D341Med (cell line): ENCODE measurements around the gene MAPRE2.

Experiments used
- DNase-seq: peaks from one replicate; pipeline ENCODE4 v3.0.0; 2012; ENCODE audit warnings: low spot score

The MAPRE2 gene

DNA sequence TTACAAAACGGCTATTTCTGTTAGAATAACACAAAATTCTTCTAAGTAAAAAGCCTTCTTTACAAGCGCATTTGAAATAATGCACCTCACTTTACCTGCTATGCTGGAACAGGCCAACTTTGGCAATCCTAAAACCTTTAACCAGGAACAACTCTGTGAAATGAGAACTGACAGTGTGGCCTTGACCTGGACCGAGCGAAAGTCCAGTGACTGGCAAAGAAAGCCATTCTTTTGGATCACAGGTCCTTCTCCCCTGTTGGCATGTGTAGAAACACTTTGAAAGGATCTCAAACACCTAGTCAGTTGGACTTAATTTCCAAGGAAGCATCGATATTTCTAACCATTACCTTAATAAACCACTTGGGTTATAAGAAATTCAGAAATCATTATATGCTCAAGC is 21.2 kb downstream of the MAPRE2 start:
- DNase-seq, result no peak

DNA sequence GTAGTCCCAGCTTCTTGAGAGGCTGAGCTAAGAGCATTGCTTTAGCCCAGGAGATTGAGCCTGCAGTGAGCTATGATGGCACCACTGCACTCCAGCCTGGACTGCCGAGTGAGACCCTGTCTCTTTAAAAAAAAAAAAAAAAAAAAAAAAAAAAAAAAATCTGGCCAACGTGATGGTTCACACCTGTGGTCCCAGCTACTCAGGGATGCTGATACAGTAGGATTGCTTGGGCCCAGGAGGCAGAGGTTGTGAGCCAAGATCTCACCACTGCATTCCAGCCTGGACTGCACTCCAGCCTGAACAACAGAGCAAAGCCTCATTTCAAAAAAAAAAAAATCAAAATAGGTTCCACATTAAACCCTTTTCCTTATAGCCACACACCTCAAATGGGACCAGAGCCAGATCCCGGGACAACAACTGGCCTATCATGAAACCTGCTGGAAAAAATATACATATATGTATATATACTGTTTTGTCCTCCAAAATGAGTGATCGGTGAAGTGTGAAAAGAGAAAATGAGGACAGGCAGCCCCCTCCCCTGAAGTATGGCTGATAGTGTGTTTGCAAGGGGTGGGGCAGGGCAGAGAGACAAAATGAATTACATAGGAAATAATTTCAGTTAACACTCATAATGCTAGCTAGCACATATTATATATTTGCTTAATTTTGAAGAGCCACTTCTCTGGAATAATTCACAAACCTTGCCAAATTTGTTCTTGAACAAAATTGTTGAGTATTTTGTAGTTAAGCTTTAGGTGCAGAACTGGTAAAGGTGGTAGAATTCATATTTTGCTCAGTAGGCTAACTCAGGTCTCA is 22.9 kb downstream of the MAPRE2 start:
- no peak for DNase-seq

DNA sequence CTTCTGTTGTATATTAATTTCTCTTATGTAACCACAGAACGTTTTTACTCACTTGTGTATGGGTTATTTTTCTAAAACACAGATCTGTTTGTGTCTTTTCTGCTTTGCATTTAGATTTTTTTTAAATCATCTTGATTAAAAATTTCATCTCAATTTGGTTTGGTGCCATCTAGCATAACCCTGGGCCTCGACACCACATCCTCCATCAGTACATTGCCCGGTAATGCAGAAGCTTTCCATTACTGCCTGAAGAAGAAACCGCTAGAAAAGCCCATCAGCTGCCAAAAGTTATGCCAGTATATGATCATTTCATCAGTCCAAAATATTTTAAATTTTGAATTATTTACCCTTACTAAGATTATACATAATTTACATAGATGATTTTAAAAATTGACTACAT is 26.2 kb downstream of the MAPRE2 start:
- no peak for DNase-seq

DNA sequence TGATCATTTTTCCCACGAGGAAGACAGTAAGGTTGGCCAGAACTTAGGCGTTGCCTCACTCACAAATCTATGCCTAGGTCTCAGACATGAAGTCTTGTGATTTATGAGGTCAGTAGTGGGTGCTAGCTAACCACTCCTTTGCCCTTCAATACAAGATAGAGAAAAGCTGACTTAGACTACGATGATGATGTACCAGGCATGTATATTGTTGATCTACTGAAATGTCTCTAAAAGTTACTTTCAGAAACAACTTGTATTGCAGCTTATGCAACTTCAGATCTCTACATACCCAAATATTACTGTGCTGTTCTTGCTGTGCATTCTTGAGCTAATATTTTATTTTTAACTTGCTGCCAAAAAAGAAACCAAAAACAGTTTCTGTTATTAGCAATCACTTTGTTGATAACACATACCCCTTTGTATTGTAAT is 30.6 kb downstream of the MAPRE2 start:
- DNase-seq, result no peak

DNA sequence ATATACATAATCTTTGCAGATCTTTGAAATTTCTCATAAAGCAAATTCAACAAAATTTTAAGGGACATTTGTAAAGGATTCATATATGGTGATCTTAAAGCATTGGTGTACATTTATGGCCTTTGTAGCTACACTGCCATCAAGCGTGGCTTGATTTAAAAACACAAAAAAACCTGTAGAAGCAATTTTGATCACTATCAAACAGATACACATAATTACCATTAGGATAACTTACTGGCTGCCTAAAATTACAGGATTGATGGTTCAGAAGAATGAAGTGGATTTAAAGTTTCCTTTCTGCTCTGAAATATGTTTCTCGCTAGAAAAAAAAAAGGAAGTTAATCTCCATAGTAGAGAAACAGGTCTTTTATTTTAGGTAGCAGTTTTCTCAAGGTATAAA is 31.4 kb downstream of the MAPRE2 start:
- no peak for DNase-seq

DNA sequence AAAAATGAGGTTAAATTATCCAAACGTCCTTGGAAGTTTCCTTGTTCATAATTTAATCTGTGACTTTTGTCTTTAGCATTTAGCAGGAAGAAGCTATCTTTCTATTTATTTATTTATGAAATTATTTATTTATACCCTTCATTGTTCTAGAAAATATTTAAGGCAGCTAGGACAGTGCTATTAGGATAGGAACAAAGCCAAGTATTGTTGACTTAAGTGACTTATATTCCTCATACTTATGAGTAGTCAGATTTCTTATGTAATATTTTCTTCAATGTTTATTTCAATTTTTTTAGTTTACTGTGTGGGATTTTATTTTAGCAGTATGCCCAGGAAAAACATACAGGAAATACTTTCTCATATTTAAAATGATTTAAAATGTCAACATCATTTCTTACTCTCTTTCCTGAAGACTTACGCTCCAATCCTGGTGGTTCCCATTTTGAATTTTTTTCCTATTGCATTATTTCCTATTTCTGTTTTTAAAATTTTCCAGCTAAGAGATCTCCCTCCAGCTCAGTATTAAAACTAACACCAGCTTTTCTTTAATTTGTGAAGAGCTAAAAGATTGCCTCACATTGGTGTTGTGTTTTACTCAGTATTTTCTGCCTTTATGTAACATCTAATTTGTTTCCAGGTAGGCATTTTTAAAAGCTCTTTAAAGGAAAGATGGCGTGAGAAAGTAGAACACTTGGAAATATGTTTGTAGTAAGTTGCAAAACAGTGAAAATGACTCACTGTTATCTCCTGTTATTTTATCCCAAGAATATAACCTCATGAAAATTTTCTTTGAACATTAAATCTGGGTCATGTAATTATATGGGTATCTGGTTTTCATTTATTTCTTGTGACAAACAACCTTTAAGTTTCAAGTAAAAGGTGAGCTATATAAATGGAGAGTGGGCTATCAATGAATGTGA is 32.2 kb downstream of the MAPRE2 start:
- no peak for DNase-seq

DNA sequence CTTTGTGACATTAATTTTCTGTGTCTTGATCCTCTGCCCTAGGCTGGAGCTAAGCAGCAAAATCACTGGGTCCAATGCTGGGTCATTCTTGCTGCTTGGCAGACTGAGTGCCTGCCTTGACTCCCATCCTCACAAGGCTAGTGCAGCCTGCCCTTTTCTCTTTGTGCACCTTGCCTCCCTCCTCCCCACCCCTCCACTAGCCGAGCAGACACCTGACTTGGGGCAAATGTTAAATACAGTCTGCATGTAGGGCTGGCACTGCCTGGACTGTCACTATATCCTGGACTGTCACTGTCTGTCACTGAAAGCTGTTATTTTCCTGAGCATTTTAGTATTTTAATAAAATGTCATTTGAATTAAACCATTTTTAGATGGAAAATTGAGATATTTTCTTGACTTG is 33.4 kb downstream of the MAPRE2 start:
- no peak for DNase-seq

DNA sequence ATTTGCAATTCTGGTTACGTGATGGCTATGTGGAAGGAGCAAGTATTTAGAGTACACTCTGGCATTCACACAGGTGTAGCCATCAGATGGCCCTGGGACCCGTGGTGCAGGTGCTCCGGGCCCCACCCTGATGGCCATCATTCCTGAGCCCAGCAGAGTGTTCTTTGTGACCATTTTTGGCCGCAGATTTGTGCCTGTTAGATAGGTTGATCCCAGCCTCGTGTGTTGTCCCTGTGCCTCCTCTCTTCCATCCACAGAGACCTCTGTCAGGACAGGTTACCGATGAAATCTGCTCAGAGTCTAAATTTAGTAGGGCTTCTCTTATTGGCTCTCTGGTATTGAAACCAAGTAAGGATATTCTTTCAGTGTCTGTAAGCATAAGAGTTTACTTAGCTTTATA is 33.9 kb downstream of the MAPRE2 start:
- DNase-seq, result no peak

DNA sequence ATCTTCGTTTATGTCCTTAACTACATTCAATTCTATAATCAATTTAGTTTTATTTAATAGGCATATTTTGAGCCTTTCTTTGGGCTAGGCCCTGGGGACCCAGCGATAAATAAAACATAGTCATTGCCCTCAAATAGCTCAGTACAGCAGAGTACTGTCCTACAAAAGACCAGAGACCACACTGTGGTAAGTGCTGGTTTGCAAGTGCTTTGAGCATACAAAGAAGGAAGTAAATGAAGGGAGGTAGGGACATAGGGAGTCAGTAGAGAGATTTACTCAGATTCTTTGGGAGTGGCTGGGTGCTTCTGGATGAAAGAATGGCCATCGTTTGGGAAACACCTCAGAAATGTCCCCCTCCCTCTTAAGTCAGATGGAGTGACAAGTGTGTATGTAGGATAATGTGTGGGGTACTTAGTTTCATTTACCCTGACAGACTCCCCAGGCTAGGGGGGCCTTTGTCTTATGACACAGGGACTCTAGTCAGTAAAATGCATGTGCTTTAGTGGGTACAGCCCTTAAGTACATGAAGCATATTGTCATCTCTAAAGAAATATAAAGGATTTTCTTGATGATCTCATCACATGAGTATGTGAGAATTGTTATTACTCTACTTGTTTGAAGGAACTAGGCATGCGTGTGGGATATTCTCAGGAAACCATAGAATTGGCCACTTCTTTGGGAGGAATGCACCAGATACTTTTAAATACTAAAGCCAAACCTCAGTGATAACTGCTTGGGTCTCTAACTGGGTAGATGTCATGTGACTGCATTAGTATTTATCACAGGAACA is 35.1 kb downstream of the MAPRE2 start:
- no peak for DNase-seq

DNA sequence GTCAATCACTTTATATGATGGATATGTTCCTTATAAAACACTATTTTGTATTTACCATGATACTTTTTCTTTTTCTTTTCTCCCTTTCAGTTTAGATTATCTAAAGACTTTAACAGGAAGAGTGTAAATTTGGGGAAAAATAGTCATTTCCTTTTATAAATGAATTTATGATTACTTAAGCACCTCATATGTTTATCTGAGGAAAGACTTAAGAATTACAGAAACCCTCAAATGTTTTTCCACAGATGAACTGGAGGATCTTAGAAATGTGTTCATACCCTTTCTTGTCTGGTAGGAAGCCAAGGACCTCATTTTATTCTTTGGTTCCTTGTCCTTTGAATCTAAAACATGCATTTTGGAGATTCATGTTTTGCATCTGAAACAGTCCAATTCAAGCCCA is 36.7 kb downstream of the MAPRE2 start:
- DNase-seq, result no peak

DNA sequence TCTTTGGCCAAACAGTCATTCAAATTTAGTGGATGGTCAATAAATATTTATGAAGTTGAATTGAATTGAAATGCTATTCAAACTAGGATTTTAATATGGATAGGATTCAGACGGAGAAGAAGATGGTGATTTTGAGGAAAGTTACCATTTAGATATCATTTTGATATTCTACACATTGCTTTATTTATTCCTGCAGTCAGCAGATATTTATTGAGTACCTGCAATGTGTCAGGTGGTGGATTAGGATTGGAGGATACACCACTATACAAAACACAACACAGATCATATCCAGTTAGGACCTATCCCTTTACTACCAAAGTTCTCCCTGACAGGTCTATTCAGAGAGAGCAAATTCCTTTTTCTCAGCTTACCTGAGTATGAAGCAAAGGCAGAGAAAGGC is 38.8 kb downstream of the MAPRE2 start:
- DNase-seq, result no peak

DNA sequence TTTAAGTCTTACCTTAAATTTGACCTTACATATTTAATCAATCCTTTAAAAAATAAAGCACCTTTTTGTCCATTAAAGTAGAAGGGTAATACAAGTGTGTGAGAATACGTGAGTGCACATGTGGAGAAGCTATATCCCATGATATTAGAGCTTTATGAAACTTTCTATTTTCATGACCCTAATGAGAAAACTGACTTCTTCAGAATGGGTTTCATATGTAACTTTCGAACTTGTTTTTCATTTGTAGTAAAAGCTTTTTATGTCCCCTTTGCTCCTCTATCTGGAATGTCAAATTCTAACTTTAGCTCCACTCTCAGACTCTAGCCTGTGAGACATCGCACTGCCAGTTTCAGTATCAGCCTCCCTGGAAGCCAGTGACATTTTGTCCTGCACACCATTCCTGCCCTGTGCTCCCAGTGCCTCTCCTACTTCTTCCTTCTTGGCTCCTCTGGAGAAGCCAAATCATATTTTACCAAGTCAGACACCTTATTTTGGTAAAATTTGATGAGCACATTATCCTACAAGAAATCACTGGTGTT is 42.0 kb downstream of the MAPRE2 start:
- DNase-seq, result no peak

DNA sequence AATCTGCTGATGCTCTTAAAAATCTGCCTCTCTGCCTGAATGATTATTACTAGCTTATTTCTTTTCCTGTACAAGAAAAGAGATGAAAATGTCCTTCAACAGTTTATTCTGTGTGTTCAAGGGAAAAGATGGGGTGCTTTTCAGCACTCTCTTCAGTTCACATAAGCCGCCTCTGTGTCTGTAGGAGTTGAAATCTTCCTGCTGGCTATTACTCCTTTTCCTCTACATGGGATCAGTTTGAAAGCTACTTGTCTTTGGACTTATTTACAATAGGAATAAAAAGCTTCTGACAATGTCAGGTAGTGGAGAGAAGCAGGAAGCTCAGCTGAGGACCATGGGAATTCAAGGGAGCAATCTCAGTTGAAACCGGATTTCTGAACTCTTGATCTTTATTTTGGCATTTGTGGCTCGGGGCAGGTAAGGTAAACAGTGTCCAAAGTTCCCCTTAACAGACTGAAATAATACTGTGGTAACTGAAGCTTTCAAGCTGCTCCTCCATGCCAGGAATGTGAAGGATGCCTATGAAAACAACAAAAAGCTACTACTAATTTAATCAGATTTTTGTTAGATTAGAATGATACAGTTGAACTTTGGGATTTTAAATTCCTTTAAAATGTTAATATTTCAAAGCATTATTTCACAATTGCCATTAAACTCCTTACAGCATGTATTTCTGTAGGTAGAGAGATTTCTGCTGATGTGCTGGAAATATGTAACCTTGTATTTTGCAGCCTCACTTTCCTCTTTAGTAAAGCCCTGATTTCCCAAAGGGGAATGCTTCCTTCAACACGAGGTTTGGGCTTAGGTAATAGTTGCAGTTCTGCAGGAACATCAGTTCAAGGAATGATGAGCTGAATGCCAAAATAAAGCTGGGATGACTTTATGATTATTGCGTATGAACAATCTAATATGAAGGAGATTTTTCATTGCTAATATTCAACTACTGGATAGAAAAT is 43.6 kb downstream of the MAPRE2 start:
- DNase-seq, result no peak

DNA sequence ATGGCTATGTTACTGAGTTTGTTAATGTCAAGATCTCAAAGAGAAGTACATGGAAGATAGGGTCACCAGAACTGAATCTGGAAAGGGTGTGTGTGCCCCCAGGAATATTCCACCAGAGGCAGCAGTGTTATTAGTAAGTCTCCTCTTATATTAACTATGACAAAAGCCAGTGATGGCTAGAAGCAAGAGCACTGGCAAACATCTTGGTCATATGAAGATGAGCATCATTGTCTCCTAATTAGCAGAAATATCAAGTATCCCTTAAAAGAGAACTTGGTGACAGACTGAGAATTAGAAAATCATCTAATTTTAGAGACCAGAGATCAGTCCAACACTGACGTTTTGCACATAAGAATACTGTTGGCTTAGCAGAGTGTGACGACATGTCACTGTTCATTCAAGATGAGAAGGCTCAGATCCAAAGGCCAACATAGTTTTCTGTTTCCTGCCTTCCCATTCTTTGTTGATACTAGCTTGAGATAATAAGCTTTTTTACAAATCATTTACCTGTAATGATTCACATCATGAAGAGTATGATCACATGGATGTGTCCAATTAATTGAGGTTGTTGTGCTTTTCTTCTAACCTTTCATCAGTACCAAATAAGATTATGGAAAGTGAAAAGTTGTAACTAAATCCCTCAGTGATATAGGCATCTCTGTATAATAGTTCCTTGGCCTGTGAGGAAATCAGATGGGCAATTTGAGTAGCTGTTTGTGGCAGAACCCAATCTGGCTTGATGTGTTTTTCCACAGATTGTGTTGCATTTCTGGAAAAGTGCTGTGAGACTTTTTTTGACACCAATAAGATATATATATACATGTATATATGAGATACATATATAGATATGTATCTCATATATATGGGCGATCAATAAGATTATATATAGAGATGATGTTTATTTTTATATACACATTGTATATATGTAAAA is 44.5 kb downstream of the MAPRE2 start:
- no peak for DNase-seq

DNA sequence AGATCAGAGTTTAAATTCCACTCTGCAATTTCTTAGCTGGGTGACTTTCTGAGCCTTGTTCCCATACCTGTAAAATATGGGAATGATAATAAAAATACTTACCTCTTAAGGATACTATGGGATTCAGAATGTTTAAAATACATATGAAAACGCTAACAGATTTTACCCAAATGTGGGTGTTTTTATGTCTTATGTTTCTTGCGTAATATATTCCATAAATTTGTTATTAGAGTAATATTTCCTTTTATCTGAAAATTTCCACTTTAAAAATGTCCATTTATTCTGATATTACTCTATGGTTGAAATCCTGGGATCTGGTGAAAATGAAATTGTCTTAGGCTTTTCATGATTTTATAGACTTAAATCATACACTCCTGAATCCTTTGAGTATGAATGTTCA is 45.5 kb downstream of the MAPRE2 start:
- DNase-seq, result no peak

DNA sequence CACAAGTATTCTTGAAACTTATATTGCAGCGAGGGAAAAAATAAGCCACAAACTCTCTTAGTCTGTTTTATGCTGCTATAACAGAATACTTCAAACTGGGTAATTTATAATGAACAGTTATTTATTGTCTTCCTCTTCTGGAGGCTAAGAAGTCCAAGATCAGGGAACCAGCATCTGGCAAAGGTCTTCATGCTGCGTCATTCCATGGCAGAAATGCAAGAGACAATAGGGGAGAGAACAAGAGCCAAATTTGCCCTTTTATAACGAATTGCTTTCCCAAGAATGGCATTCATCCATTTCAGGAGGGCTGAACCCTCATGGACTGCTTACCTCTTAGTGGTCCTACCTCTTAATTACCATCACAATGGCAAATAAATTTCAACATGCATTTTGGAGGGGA is 46.5 kb downstream of the MAPRE2 start:
- DNase-seq, result no peak

DNA sequence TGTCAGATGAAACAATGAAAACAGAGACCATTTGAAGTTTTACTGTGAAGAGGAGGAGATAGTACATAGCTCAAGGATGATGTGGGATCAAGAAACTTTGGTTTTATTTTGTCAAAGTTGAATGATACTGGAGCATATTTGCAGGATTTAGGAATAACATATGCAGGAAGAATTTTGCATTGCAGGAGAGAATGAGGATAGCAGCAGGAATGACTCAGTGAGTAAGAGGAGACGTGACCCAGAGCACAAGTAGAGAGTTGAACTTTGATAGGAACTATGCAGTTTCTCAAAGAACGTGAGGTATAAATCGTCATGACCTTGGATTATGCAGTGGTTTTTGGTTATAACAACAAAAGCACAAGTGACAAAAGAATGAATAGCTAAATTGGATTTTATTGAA is 47.7 kb downstream of the MAPRE2 start:
- DNase-seq, result no peak

DNA sequence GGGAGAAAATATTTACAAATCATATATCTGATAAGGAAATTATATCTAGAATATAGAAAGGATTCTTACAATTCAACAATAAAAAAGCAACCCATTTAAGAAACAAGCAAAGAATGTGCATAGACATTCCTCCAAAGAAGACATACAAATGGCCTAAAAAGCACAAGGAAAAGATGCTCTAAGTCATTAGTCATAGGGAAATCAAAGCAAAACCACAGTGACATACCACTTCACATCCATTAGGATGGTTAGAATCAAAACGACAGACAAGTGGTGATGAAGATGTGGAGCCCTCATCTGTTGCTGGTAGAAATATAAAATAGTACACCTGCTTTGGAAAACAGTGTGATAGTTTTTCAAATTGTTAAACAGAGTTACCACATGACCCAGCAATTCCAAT is 48.2 kb downstream of the MAPRE2 start:
- DNase-seq, result no peak

DNA sequence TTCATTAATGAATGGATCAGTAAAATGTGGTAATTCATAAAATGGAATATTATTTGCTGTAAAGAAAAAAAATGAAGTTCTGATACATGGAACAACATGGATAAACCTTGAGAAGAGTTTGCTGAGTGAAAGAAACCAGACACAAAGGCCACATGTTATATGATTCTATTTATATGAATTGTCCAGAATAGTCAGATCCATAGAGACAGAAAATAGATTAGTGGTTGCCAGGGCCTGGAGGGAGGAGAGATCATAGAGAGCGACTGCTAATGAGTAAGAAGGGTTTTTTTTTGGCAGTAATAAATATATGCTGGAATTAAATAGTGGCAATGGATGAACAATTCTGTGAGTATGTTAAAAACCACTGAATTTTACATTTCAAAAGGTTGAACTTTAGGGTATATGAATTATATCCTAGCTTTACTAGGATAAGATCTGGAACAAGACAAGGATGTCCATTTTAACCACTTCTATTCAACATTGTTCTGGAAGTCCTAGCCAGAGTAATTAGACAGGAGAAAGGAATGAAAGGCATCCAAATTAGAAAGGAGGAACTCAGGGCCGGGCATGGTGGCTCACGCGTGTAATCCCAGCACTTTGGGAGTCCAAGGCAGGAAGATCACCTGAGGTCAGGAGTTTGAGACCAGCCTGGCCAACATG is 48.8 kb downstream of the MAPRE2 start:
- no peak for DNase-seq
